Skin epidermis (tissue), 12 donors: ENCODE results near the gene SOST.
"Not testable (repeated sequence)": the region's sequence is repeated elsewhere in the genome, so short reads cannot be mapped to it uniquely, and the experiment has no call there.

Experiments
- H3K27ac ChIP-seq, 21 experiments: fragments of 200-600 bp; sonication (generic) in 11 of 21; one replicate each; pipeline ENCODE4 v1.5.0; 2020; ENCODE audit warnings: mild to moderate bottlenecking in 3 of 21, inconsistent platforms in 2 of 21, moderate library complexity in 2 of 21
- H3K4me3 ChIP-seq, 7 experiments: fragments of 200-600 bp; sonication (generic) in 2 of 7; one replicate each; pipeline ENCODE4 v1.5.0; 2020; ENCODE audit warnings: inconsistent platforms in 2 of 7, mild to moderate bottlenecking in 2 of 7, moderate library complexity in 1 of 7

Gene SOST

DNA sequence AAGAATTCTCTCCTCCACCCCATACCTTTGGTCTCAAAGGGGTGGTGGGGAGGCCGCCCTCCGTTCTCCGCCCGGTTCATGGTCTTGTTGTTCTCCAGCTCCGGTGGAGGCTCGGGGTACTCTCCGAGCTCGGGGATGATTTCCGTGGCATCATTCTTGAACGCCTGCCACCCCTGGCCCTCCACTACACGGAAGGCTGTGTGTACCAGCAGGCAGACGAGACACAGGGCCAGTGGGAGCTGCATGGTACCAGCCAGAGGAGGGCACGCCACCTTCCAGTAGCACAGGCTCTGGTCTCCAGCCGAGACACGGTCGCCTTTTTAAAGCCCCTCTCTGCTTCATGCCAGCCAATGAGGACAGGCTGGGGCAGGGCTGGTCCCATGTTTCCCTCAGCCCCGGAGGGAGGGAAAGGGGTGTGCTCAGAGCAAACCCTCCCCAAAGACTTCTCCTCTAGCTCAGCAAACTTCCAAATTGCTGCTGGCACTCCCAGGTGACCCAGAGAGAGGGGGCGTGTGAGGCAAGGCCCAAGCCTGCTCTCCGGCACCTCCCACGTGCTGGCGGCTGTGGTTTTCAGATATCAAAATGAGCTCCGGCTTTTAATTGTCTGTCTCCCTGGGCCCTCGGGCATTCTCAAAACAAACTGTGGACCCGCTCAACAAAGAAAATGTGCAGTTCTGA lies at the start of gene SOST:
Gene SOST (minus strand): TSS at position 295 of the 678 bp plus-strand sequence. CDS start 50 bp downstream, at position 245.
- Histone ChIP-seq H3K4me3 (no peak within 1 kb of the TSS), H3K27ac (no peak within 1 kb of the TSS)

DNA sequence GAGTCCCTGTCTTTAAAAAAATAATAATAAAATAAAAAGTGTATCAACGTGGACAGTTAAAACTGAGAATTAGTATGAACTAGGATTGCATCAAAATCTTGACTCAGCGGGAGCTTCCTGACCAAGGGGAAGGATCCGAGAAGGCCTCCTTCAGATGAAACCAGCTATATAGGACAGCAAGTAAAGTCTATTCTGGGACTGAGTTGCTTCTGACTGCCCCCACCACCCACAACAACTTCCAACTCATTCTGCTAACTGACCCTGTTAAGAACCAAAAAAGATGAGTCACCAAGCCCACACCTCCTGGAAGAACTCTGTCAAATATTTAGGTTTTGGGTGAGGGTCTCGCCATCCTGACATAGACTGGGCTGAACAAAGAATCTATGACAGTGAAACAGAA lies 49.5 kb upstream of the SOST start:
- H3K27ac ChIP-seq: no peak overlapping the region
- H3K4me3 ChIP-seq: no peak overlapping the region

DNA sequence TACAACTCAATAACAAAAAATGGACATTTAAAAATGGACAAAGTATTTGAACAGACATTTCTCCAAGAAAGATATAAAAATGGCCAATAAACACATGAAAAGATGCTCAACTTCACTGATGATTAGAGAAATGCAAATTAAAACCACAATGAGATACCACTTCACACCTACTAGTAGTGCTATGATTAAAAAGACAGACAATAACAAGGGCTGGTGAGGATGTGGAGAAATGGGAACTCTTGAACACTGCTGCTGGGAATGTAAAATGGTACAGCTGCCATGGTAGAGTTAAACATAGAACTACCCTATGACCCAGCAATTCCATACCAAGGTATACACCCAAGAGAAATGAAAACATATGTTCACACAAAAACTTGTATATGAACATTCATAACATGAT lies 46.5 kb upstream of the SOST start:
- no peak overlapping the region for H3K4me3 ChIP-seq
- H3K27ac ChIP-seq: no peak overlapping the region

DNA sequence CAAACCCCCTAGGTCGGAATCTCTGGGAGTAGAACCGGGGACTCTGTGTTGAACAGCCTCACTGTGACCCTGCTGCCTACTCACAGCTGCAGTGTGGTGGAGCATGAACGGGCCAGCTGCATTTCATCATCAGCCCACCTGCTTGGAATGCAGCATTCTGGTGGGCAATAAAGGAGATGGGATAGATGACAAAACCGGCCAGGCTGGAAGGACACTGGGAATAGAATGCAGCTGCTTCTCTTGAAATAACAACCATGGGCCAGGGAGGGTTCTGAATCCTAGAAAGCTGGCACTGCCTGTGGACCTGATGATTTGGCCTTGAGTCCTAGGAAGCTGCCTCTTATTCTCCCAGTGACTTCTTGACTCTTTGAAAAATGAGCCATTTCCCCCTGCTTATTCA lies 45.2 kb upstream of the SOST start:
- Histone ChIP-seq H3K27ac (no peak overlapping the region), H3K4me3 (no peak overlapping the region)

DNA sequence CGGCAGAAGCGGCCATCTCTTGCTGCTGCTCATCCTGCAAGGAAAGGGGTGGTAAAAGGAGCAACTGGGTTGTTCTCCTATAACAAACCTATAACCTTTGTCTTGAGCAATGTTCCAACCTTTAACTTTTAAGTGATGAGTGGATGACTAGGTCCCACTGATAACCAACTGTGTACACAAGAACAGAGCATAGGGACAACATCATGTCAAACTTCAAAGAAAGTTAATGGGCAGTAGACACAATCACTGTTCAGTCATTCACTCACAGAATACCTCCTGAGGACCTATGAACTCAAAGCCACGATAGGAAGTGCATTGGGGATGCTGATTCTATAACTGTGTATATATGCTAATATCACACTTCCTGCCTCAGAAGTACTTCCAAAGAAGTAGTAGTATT lies 43.3 kb upstream of the SOST start:
- Histone ChIP-seq H3K4me3 (no peak overlapping the region), H3K27ac (no peak overlapping the region)

DNA sequence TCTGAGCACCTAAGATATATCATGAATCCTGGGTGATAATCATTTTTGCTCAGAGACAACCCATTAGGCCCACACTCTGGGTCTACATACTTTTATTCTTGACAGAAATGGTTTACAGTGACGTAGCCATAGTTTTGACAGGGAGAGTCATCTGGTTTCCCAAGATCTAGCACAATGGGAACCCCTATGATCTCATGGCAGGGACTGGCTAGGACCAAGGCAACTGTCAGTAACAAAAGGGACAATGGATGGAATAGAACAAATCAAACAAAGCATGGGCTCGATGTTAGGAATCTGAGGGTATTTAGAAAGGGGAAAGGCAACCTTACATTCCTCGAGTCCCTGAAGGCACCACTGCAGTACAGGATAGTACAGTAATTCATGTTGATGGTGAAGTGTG lies 42.1 kb upstream of the SOST start:
- Histone ChIP-seq H3K4me3 (no peak overlapping the region), H3K27ac (no peak overlapping the region)

DNA sequence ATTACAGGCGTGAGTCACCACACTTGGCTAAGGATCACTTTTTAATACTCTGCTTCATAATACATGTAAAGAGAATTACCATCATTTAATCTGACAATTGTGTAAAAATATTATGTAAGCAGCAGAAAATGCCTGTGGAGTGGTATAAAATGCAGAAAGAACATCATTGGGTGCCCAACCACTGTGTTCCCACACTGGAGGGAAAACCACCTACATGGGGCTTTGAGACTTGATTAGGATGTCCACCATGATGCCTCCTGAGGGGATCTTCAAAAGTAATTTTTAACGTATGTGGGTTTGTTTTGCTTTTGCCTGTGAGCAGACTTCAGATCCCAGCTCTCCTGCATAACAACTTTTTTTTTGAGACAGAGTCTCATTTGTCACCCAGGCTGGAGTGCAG lies 40.5 kb upstream of the SOST start:
- no peak overlapping the region for H3K4me3 ChIP-seq
- H3K27ac ChIP-seq: no peak overlapping the region

DNA sequence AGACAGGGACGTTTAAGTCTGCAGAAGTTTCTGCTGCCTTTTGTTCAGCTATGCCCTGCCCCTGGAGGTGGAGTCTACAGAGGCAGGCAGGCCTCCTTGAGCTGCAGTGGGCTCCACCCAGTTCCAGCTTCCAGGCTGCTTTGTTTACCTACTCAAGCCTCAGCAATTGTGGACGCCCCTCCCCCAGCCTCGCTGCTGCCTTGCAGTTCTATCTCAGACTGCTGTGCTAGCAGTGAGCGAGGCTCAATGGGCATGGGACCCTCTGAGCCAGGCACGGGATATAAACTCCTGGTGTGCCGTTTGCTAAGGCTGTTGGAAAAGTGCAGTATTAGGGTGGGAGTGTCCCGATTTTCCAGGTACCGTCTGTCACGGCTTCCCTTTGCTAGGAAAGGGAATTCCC lies 39.4 kb upstream of the SOST start:
- not testable (repeated sequence) for H3K27ac ChIP-seq, H3K4me3 ChIP-seq

DNA sequence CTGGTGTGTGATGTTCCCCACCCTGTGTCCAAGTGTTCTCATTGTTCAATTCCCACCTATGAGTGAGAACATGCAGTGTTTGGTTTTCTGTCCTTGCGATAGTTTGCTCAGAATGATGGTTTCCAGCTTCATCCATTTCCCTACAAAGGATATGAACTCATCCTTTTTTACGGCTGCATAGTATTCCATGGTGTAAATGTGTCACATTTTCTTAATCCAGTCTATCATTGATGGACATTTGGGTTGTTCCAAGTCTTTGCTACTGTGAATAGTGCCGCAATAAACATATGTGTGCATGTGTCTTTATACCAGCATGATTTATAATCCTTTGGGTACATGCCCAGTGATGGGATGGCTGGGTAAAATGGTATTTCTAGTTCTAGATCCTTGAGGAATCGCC lies 34.1 kb upstream of the SOST start:
- H3K27ac ChIP-seq, H3K4me3 ChIP-seq: not testable (repeated sequence)

DNA sequence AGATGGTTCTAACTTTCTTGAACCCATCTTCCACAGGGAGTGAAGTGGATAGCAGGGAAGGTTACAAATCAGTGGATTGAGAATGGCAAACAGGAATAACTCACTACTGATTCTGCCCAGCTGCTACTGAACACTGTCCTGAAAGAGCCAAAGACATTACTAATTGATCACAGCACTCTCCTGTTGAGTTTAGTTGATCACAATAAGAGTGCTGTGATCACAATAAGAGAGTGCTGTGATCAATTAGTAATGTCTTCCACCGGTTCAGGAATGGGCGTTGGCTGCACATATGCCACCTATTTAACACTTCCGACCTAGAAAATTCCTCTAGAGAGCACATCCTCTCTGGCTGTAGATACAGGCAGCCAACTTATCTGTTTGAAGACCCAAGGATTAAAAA lies 33.0 kb upstream of the SOST start:
- H3K4me3 ChIP-seq: no peak overlapping the region
- no peak overlapping the region for H3K27ac ChIP-seq

DNA sequence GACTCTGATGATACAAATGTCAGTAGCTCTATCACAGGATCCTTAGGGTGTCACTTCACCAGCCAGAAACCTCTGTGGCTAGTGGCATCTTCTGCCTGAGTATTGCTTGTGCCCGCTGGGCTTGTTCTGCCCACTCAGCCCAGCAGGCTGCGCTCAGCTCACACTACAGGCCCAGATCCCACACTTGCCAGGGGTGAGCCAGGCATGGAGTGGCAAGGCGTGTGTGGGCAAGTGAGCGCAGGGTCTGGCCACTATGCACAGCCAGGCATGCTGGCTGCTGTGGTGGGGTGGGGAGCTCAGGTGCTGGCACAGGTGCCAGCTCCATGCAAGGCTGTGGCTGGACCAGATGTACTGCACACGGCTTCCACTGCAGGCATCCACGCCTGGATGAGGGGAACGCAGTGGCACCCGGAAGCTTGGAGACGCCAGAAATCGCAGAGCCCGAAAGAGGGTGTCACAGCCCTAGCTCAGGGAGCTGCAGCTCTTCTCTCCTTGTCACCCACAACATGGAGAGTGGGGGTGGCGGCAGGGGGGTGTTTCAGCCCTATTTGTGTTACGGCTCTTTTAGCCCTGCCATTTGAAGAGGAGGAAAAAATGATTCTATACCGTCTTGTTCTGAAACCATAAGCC lies 31.8 kb upstream of the SOST start:
- H3K27ac ChIP-seq: no peak overlapping the region
- H3K4me3 ChIP-seq: no peak overlapping the region

DNA sequence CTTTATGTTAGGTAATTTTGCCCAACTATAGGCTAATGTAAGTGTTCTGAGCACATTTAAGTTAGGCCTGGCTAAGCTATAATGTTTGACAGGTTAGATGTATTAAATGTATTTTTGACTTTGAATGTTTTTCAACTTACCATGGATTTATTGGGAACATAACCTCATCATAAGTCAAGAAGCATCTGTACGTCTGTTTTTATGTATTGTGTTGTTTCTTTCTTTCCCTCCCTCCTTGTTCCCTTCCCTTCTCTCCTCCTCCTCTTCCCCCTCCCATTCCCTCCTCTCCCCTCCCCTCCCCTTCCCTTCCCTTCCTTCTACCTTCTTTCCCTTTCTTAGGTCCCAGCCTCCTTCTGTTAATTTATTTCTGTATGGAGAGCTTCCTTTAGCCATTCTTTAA lies 30.9 kb upstream of the SOST start:
- Histone ChIP-seq H3K4me3 (no peak overlapping the region), H3K27ac (no peak overlapping the region)

DNA sequence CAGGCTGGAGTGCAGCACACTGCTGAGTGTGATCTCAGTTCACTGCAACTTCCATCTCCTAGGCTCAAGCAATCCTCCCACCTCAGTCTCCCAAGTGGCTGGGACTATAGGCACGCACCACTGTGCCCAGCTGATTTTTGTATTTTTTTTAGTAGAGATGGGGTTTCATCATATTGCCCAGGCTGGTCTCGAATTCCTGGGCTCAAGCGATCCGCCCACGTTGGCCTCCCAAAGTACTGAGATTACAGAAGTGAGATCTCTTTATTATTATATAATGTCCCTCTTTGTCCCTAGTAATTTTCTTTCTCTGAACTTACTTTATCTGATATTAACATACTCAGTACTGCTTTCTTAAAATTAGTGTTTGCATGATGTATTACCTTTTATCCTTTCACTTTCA lies 29.9 kb upstream of the SOST start:
- H3K27ac ChIP-seq: no peak overlapping the region
- H3K4me3 ChIP-seq: no peak overlapping the region

DNA sequence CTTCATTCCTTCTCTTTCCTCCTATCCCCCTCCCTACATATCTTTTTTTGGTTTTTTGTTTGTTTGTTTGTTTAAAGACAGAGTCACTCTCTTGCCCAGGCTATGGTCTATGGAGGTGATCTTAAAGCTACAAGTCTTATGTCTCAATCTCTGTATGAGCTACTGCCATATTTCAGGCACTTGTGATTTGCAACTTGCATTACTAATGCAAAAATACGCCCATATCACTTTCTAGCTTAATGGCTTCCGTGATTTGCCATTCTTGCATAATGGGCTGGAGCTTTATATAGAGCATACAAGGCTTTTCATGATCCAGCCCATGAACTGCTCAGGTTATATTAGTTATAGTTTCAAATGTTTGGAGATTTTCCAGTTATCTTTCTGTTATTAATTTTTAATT lies 29.1 kb upstream of the SOST start:
- Histone ChIP-seq H3K4me3 (no peak overlapping the region), H3K27ac (no peak overlapping the region)

DNA sequence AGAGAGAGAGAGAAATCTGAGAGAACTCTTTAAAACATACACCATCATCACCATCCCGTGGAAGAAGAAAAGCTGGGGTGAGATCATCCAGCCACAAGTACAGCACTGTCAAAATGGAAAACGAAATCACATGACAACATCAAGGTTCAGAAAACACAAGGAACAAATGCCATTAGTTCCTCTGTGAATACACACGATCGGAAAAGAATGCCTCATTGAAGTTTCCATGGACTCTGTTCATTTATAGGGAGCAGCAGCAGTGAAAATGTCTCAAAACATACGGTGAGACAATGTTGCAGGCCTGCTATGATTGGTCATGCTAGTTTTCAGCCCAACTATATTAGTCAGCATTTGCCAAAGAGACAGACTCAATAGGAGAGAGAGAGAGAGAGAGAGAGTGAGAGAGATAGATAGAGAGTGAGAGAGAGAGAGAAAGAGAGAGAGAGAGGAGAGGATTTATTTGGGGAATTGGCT lies 26.1 kb upstream of the SOST start:
- peak overlapping the region in 4 of 21 experiments; percentile 17 to 57 (median 40) for H3K27ac ChIP-seq
- no peak overlapping the region for H3K4me3 ChIP-seq

DNA sequence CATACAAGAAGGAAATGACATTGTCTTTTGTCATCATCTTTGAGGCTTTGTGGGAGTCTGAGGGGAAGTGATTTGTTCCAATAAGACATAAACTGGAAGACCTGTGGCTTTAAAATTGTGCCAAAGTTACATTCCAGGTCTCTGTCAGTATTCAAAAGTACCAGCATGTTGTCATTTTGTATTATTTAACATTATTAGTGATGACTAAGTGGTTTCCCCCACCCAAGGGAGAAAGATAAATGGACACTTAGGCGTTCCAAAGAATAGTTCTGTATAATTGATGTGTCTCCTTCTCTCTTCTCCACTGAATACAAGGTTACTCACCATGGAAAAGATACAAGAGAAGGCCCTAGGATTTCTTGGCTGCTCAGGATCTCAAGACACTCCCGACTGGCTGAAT lies 25.5 kb upstream of the SOST start:
- Histone ChIP-seq H3K27ac (peak overlapping the region in 4 of 21 experiments; percentile 11 to 46 (median 26)), H3K4me3 (no peak overlapping the region)

DNA sequence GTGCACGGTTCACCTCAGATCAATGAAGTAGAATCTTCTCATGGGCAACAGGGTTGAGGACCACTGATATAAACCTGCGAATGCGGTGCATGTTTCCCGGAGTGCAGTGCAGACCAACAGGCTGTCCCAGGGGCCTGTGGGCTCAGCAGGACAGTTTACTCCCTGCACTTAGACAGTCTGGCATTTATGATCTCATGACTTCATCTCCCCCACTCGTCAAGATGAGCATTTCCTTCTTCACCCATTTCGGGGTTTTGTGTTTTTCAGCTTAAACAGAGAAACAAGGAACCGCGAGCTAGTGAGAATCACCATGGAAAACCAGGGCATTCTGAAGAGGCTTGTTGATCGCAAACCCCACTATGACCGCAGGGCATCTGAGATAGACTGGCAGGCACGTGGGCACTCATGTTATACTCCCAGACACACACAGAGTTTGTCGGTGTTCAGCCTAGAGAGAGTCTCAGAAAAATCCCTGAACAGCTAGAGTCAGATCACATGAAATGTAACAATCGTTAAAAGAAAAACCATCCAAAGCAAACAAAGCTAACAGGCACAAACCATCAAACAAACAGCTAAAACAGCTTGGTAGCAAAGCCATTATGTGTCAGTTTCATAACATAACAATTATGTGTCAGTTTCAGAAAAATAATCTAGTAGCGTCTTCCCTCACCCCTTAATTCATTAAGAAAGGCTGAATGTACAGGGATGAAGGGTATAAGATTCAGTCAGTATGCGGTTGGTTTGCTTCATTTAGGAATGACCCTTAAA lies 24.5 kb upstream of the SOST start:
- Histone ChIP-seq H3K4me3 (no peak overlapping the region), H3K27ac (peak overlapping the region in 1 of 21 experiments; percentile 26)

DNA sequence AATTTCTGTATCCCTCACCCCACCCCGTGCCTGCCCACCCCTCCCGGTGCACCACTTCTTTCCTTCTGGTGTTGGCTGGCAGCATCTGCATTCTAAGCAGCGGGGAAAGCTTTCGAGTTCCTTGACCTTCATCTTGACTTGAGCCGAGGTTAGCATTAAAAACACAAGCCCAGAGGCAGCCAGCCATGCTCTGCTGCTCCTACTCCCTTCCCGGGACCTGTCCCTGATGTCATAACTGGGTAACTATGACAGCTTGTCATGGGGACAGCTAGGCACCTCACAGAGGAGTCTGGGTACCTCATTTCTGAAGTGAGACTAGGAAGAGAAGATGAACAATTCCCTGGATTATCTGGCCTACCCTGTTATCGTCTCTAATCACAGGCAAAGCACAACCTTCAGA lies 21.5 kb upstream of the SOST start, which contains the start of gene CFAP97D1:
Gene CFAP97D1 (plus strand): TSS at position 301 of the 400 bp plus-strand sequence. CDS start 28 bp downstream, at position 329.
- peak within 1 kb of the TSS in 20 of 21 experiments; percentile 43 to 100 (median 99) for H3K27ac ChIP-seq
- H3K4me3 ChIP-seq: peak within 1 kb of the TSS; percentile 74 to 99 (median 94)

DNA sequence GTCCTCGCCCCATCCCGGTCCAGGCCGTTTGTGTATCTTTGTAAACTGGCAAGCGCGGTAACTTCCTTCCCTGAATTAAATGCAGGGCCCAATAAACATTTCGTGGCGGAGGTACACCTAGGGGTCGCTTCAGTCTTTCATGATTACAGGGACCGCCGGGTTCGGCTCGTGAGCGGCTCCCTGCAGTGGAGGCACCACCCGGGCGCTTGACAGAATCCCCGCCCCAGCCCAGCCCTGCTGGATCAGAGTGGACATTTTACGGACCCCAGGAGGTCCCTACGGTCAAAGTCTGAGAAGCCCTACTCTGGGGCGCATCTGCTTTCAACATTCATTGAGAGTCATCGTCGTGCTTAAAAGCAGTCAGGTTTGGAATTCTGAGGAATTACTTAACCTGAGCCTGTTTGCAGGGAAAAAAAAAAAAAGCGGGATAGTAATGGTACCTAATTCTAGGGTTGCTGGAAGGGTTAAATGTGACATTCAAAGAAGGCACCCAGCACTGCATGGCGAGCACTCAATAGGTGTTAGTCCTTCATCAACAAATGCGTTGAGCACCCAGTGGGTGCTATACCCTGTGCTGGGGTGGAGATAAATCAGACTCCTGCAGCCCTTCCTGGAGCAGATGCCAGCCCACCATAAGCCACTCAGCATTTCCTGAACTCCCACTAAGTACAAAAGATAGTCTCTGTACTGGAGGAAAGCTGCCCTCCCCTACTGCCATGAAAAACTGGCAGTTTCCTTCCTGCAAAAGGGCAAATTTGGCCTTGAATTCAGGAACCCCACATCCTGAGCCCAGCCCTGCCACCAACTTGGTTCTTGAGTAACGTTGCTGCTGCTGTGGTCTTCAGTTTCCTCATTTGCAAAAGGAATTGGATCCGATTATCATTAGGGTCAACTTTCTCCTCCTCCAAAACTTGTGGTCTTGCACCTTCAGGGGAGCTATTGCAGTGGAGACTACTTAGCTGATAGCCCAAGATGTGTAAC lies 20.8 kb upstream of the SOST start:
- Histone ChIP-seq H3K4me3 (peak overlapping the region; percentile 74 to 99 (median 94)), H3K27ac (peak overlapping the region in 20 of 21 experiments; percentile 43 to 100 (median 99))
